Measurements from ENCODE around the gene POLR2H. TPM values are rescaled to one million over a fixed set of nuclear protein-coding genes. Genes with fewer than 3 reads are reported as not detected.

The POLR2H gene
- total RNA-seq, 1 experiment from 2014 or later = 169 TPM

DNA sequence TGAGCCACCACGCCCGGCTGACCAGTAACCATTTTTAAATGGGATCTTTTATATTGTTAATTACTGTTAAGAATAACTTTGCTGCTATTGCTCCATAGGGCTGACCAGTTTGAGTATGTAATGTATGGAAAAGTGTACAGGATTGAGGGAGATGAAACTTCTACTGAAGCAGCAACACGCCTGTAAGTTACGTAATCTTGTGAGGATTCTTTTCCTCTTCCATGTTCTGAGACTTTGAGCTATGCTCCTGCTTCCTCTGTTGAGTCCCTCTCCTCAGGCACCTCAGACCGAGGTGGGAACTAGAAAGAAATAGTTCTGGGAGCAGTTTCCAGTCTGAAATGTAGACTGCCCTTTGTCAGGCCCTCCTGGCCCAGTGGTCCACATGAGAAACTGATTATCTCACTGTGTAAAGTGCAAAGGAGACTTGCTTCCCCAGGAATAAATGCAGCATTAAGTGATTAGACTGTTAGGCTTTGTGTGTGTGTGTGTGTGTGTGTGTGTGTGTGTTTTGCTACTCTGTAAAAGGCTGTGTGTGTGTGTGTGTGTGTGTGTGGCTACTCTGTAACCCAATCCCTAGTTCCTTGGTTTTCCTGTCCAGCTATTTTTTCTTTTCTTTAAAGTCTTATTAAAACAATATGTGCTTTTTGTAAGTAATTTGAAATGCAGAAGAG is 5.2 kb downstream of the POLR2H start:
- peaks cover 37% of the 10 kb centered on the region for H3K36me3 ChIP-seq (ENCODE audit: insufficient read depth, low read length)
- no peaks in the 10 kb centered on the region for H3K9me2 ChIP-seq (replicated peaks; ENCODE audit: insufficient read depth, low read length)
- no peaks in the 10 kb centered on the region for H4K20me1 ChIP-seq (ENCODE audit: insufficient read depth, low read depth, low read length)
- no peak overlapping the region for H3K4me3 ChIP-seq (ENCODE audit: low read length)
- H3K9ac ChIP-seq (ENCODE audit: low read length) = no peak overlapping the region
- H3K27me3 ChIP-seq (ENCODE audit: low read length) = no peaks in the 10 kb centered on the region
- peaks cover 13% of the 10 kb centered on the region for H3K4me1 ChIP-seq (ENCODE audit: low read length)
- no peaks in the 10 kb centered on the region for H3K9me3 ChIP-seq (ENCODE audit: low read length)
- H2AFZ ChIP-seq (ENCODE audit: low read length) = no peak overlapping the region
- no peak overlapping the region for H3K4me2 ChIP-seq (ENCODE audit: low read depth, low read length, poor library complexity, severe bottlenecking)
- peaks cover 29% of the 10 kb centered on the region for H3K79me2 ChIP-seq (ENCODE audit: low read length)
- DNase-seq = no peak
- no peak overlapping the region for H3K27ac ChIP-seq (ENCODE audit: low read length)

DNA sequence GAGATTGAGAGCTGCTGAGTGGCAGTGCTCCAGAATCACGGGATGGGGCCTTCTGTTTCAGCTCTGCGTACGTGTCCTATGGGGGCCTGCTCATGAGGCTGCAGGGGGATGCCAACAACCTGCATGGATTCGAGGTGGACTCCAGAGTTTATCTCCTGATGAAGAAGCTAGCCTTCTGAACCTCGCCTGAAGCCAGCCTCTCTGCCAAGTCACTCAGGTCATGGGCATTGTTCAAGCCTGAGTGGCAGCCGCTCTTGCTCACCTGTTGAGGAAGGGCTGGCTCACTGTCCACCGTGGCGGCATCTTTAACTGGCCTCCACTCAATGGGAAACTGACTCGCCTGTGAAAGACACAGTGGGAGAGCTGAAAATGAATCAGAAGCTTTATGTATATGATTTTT is 6.6 kb downstream of the POLR2H start:
- H3K36me3 ChIP-seq (ENCODE audit: insufficient read depth, low read length) = peaks cover 37% of the 10 kb centered on the region
- no peak for DNase-seq
- H3K4me1 ChIP-seq (ENCODE audit: low read length) = peaks cover 13% of the 10 kb centered on the region
- H3K4me3 ChIP-seq (ENCODE audit: low read length) = no peak overlapping the region
- no peaks in the 10 kb centered on the region for H3K27me3 ChIP-seq (ENCODE audit: low read length)
- no peak overlapping the region for H3K4me2 ChIP-seq (ENCODE audit: low read depth, low read length, poor library complexity, severe bottlenecking)
- H3K9me2 ChIP-seq (replicated peaks; ENCODE audit: insufficient read depth, low read length) = no peaks in the 10 kb centered on the region
- H4K20me1 ChIP-seq (ENCODE audit: insufficient read depth, low read depth, low read length) = no peaks in the 10 kb centered on the region
- no peak overlapping the region for H3K9ac ChIP-seq (ENCODE audit: low read length)
- H3K79me2 ChIP-seq (ENCODE audit: low read length) = peaks cover 21% of the 10 kb centered on the region
- H3K27ac ChIP-seq (ENCODE audit: low read length) = no peak overlapping the region
- no peak overlapping the region for H2AFZ ChIP-seq (ENCODE audit: low read length)
- no peaks in the 10 kb centered on the region for H3K9me3 ChIP-seq (ENCODE audit: low read length)

DNA sequence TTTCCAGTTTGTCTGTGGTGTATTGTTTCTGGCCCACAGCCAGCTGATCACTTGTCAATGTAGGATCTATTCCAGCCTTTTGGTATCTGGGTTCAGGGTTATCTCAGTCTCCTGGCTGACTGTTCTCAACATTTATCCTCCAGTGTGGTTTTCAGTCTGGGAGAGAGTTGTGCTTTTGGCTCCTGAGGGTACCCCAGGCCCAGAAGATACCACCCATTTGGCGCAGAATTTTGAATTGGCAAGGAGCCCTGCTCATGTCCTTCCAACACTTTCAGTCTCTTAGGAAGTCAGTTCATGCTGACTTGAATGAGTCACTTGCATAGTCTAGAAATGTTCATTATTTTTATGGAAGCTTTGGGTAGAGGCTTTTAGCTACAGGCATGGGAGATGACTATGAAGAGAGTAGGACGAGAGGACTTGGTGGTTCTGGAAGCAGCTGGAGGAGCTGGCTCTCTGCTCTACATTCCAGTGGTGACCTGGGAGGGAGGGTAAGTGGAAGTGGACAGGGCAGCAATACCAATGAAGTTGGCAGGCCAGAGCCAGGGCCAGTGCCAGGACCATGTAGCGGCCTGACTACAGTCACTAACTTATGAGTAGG is 7.2 kb downstream of the POLR2H start:
- Histone ChIP-seq H2AFZ (ENCODE audit: low read length) (no peak overlapping the region), H3K9me3 (ENCODE audit: low read length) (no peaks in the 10 kb centered on the region), H3K79me2 (ENCODE audit: low read length) (peaks cover 17% of the 10 kb centered on the region), H3K4me3 (ENCODE audit: low read length) (no peak overlapping the region), H3K4me1 (ENCODE audit: low read length) (peaks cover 13% of the 10 kb centered on the region), H3K9ac (ENCODE audit: low read length) (no peak overlapping the region), H3K36me3 (ENCODE audit: insufficient read depth, low read length) (peaks cover 37% of the 10 kb centered on the region), H4K20me1 (ENCODE audit: insufficient read depth, low read depth, low read length) (no peaks in the 10 kb centered on the region), H3K27me3 (ENCODE audit: low read length) (no peaks in the 10 kb centered on the region), H3K27ac (ENCODE audit: low read length) (no peak overlapping the region), H3K4me2 (ENCODE audit: low read depth, low read length, poor library complexity, severe bottlenecking) (no peak overlapping the region), H3K9me2 (replicated peaks; ENCODE audit: insufficient read depth, low read length) (no peaks in the 10 kb centered on the region)
- DNase-seq = no peak

DNA sequence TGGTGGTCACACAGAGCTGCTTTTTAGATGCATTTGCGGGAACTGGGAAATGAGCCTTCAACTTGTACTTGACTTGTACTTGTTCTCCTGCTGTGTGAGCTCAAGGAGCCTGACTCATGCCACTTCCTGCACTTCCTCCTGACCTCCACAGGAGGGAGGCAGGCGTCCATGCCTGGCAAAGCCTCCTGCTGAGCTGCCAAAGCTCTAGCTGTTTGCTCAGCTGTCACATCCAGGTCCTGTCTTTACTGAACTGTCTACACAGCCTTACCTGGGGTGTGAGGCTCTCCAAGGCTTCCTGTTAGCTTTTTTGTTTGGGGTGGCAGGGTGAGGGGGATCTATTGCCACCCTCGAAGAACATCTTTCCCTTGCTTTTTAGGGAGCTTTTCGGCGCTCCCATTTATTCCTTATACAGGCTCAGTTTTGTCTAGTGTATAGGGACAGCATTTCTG is 10.1 kb downstream of the POLR2H start:
- H4K20me1 ChIP-seq (ENCODE audit: insufficient read depth, low read depth, low read length) = no peaks in the 10 kb centered on the region
- H3K9ac ChIP-seq (ENCODE audit: low read length) = no peak overlapping the region
- H3K9me3 ChIP-seq (ENCODE audit: low read length) = no peaks in the 10 kb centered on the region
- peak; percentile 94 for DNase-seq
- peaks cover 9% of the 10 kb centered on the region for H3K79me2 ChIP-seq (ENCODE audit: low read length)
- no peaks in the 10 kb centered on the region for H3K27me3 ChIP-seq (ENCODE audit: low read length)
- H3K4me1 ChIP-seq (ENCODE audit: low read length) = peaks cover 7% of the 10 kb centered on the region
- H3K4me3 ChIP-seq (ENCODE audit: low read length) = no peak overlapping the region
- H3K27ac ChIP-seq (ENCODE audit: low read length) = no peak overlapping the region
- peaks cover 31% of the 10 kb centered on the region for H3K36me3 ChIP-seq (ENCODE audit: insufficient read depth, low read length)
- no peak overlapping the region for H3K4me2 ChIP-seq (ENCODE audit: low read depth, low read length, poor library complexity, severe bottlenecking)
- H3K9me2 ChIP-seq (replicated peaks; ENCODE audit: insufficient read depth, low read length) = no peaks in the 10 kb centered on the region
- no peak overlapping the region for H2AFZ ChIP-seq (ENCODE audit: low read length)

DNA sequence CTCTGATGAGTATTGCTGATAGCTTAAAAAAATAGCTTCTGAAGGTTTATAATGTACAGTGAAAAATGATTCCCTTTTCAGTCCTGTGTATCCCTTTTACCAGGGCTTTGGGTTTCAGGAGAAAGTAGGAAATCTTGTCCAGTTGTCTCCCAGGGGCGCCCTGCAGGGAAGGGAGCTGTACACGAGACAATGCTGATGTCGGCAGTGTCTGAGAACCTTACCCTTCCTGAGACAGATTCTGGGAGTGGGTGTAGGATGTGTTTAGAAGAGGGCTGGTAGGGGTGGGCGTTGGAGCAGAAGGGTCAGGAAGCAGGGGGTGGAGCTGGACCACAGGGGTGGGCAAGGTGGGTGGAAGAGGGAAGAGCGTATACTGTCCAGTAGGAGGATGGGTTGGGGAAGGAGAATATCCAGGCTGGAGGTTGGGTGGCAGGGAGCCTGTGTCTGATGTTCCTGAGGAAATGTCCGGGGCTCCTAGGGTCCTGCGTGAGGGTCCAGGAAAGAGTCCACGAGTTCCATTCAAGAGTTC is 10.8 kb downstream of the POLR2H start:
- Histone ChIP-seq H3K79me2 (ENCODE audit: low read length) (peaks cover 17% of the 10 kb centered on the region), H3K4me3 (ENCODE audit: low read length) (no peak overlapping the region), H3K9ac (ENCODE audit: low read length) (no peak overlapping the region), H4K20me1 (ENCODE audit: insufficient read depth, low read depth, low read length) (no peaks in the 10 kb centered on the region), H3K27ac (ENCODE audit: low read length) (no peak overlapping the region), H3K4me1 (ENCODE audit: low read length) (peaks cover 15% of the 10 kb centered on the region), H3K4me2 (ENCODE audit: low read depth, low read length, poor library complexity, severe bottlenecking) (no peak overlapping the region), H3K9me2 (replicated peaks; ENCODE audit: insufficient read depth, low read length) (no peaks in the 10 kb centered on the region), H3K9me3 (ENCODE audit: low read length) (no peaks in the 10 kb centered on the region), H3K36me3 (ENCODE audit: insufficient read depth, low read length) (peaks cover 24% of the 10 kb centered on the region), H3K27me3 (ENCODE audit: low read length) (no peaks in the 10 kb centered on the region), H2AFZ (ENCODE audit: low read length) (no peak overlapping the region)
- no peak for DNase-seq

DNA sequence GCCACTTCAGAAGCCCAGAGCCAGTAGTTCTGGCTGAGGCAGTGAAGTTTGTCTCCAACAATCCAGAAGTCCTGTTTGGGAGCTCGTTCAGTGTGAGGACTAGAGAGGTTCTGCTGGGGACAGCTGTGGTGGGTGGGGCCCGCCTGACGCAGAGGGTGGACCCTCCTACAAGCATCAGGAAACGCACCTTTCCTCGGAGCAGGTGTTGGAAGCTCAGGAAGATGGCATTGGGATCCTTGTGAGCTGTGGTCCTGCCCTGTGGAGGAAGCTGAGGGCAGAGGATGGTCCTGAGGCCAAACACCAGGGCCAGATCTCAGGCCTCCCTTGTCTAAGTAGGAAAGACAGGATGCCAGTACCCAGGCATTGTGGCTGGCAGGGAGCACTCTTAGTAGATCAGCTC is 11.4 kb downstream of the POLR2H start:
- Histone ChIP-seq H3K27me3 (ENCODE audit: low read length) (no peaks in the 10 kb centered on the region), H3K4me2 (ENCODE audit: low read depth, low read length, poor library complexity, severe bottlenecking) (no peak overlapping the region)

DNA sequence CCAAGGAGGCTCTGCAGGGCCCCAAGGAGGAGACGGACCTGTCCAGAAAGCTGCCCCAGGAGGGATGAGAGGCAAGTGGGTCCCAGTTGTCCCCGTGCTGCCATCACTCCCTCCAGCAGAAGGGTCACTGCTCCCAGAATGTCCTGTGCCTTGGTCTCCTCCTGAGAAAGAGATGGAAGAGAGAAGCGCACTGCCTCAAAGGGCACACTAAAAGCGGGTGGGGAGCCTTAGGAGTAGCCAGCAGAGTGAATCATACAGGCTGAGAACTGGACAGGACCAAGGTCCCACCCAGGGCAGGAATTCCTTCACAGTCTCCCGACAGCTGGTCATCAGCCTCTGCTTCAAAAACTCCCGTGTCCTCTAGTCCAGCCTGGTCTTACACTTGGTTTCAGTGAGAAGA is 11.9 kb downstream of the POLR2H start:
- no peak overlapping the region for H2AFZ ChIP-seq (ENCODE audit: low read length)
- no peaks in the 10 kb centered on the region for H4K20me1 ChIP-seq (ENCODE audit: insufficient read depth, low read depth, low read length)
- no peak overlapping the region for H3K27ac ChIP-seq (ENCODE audit: low read length)
- H3K4me3 ChIP-seq (ENCODE audit: low read length) = no peak overlapping the region
- no peaks in the 10 kb centered on the region for H3K9me2 ChIP-seq (replicated peaks; ENCODE audit: insufficient read depth, low read length)
- no peaks in the 10 kb centered on the region for H3K9me3 ChIP-seq (ENCODE audit: low read length)
- H3K27me3 ChIP-seq (ENCODE audit: low read length) = no peaks in the 10 kb centered on the region
- H3K9ac ChIP-seq (ENCODE audit: low read length) = no peak overlapping the region
- no peak for DNase-seq
- H3K36me3 ChIP-seq (ENCODE audit: insufficient read depth, low read length) = peaks cover 20% of the 10 kb centered on the region
- H3K4me2 ChIP-seq (ENCODE audit: low read depth, low read length, poor library complexity, severe bottlenecking) = no peak overlapping the region
- H3K4me1 ChIP-seq (ENCODE audit: low read length) = peaks cover 19% of the 10 kb centered on the region
- H3K79me2 ChIP-seq (ENCODE audit: low read length) = peaks cover 26% of the 10 kb centered on the region

More for the DNA sequence above, 11.4 kb downstream of the POLR2H start:
- no peak overlapping the region for H3K27ac ChIP-seq (ENCODE audit: low read length)
- DNase-seq = no peak
- no peaks in the 10 kb centered on the region for H3K9me2 ChIP-seq (replicated peaks; ENCODE audit: insufficient read depth, low read length)
- peaks cover 15% of the 10 kb centered on the region for H3K4me1 ChIP-seq (ENCODE audit: low read length)
- no peaks in the 10 kb centered on the region for H4K20me1 ChIP-seq (ENCODE audit: insufficient read depth, low read depth, low read length)
- H3K4me3 ChIP-seq (ENCODE audit: low read length) = no peak overlapping the region
- no peaks in the 10 kb centered on the region for H3K9me3 ChIP-seq (ENCODE audit: low read length)
- H3K9ac ChIP-seq (ENCODE audit: low read length) = no peak overlapping the region
- H3K36me3 ChIP-seq (ENCODE audit: insufficient read depth, low read length) = peaks cover 24% of the 10 kb centered on the region
- H3K79me2 ChIP-seq (ENCODE audit: low read length) = peaks cover 22% of the 10 kb centered on the region
- no peak overlapping the region for H2AFZ ChIP-seq (ENCODE audit: low read length)

DNA sequence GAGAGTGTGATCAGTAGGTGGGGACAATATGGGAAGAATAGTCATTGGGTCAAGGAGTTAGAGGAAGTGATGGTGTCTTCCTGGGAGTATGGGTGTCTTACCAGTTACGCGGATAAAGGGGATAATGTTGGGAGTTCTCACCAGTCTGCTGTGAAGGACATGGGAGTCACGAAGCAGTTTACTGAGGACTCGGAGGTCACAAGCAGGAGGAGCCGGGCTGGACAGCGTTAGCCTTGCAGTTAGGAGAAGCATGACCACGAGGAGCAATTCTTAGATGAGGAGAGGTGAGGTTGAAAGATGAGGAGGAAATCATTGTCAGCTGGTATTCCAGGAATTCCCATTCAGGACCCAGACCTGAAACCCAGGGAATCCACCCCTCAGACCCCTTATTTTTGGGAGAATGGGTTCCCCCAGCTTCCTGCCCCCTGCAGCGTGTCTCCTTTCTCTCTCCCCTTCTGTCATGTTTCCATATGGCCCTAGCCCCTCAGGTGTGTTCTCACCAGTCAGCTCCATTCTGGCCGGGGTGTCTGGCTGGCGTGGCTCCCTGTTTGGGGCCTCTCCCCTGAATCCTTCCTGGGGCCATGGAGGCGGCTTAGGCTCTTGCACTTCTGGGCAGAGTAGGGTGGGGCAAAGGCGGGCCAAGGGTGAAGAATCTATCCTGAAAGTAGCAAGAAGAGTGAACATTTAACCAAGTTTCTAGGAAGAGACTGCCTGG is 14.4 kb downstream of the POLR2H start:
- no peak overlapping the region for H2AFZ ChIP-seq (ENCODE audit: low read length)
- no peaks in the 10 kb centered on the region for H3K27me3 ChIP-seq (ENCODE audit: low read length)
- H3K9me2 ChIP-seq (replicated peaks; ENCODE audit: insufficient read depth, low read length) = no peaks in the 10 kb centered on the region
- peaks cover 29% of the 10 kb centered on the region for H3K4me1 ChIP-seq (ENCODE audit: low read length)
- H3K4me3 ChIP-seq (ENCODE audit: low read length) = no peak overlapping the region; the same call in 1 of the 2 replicates
- H3K36me3 ChIP-seq (ENCODE audit: insufficient read depth, low read length) = peaks cover 8% of the 10 kb centered on the region
- no peaks in the 10 kb centered on the region for H4K20me1 ChIP-seq (ENCODE audit: insufficient read depth, low read depth, low read length)
- H3K27ac ChIP-seq (ENCODE audit: low read length) = no peak overlapping the region
- no peak overlapping the region for H3K4me2 ChIP-seq (ENCODE audit: low read depth, low read length, poor library complexity, severe bottlenecking)
- H3K79me2 ChIP-seq (ENCODE audit: low read length) = peaks cover 35% of the 10 kb centered on the region
- no peak for DNase-seq
- 0 out of 2 replicates have a peak overlapping the region, but pooled peaks have one; percentile 1 for H3K9ac ChIP-seq (ENCODE audit: low read length)
- no peaks in the 10 kb centered on the region for H3K9me3 ChIP-seq (ENCODE audit: low read length)

All from Karpas-422 (cell line).